Lower lobe of right lung (tissue), 2 donors: Measurements from ENCODE around the gene TMSB10. TPM values are rescaled to one million over a fixed set of nuclear protein-coding genes. Genes with fewer than 3 reads are reported as not detected.
A peak's percentile ranks its signal among the peaks of the same experiment; 100 is the strongest.

Source experiments
- ATAC-seq, 2 donors: fragments of 200-7000 bp; cut with Tn5 transposase; one replicate each; pipeline ENCODE4 v1.9.1; 2020 to 2022; ENCODE audit warnings: mild to moderate bottlenecking in 2 of 2, moderate library complexity in 2 of 2
- DNase-seq: peaks from one replicate; pipeline ENCODE4 v3.0.0-alpha.2; 2020
- H3K27ac ChIP-seq: fragments of 200-600 bp; one replicate; pipeline ENCODE4 v1.8.0; 2022
- H3K27me3 ChIP-seq: fragments of 200-600 bp; one replicate; pipeline ENCODE4 v1.8.0; 2022; ENCODE audit warnings: low read depth
- H3K36me3 ChIP-seq: fragments of 200-600 bp; one replicate; pipeline ENCODE4 v1.8.0; 2022; ENCODE audit warnings: mild to moderate bottlenecking
- H3K4me1 ChIP-seq: fragments of 200-600 bp; one replicate; pipeline ENCODE4 v1.8.0; 2022
- H3K4me3 ChIP-seq: fragments of 200-600 bp; one replicate; pipeline ENCODE4 v1.8.0; 2022; ENCODE audit warnings: mild to moderate bottlenecking
- H3K9me3 ChIP-seq: fragments of 200-600 bp; one replicate; pipeline ENCODE4 v1.8.0; 2022
- CTCF ChIP-seq: fragments of 200-600 bp; IDR thresholded peaks from one replicate; pipeline ENCODE4 v1.8.0; 2022; ENCODE audit warnings: antibody characterized with exemption, mild to moderate bottlenecking
- intact Hi-C: fragments of 100-400 bp; cut with DNase I; formaldehyde crosslinking; loops from one replicate; pipeline ENCODE4 v1.11.0; 2022
- total RNA-seq: library from RNA; stranded (reverse); fragmentation: NEBNext Ultra II Directional; extraction: Animal tissue kit (Norgen Biotek cat#: 25700); gene quantifications from one replicate; pipeline ENCODE4 v1.2.1, GENCODE V29; 2021
- donor health status: DM: no; HTN: yes; CAD: no; lungs with severe emphysema.

TMSB10 gene
- total RNA-seq, 1 donor from 2014 or later = 1,739 TPM

- ATAC-seq = peak; percentile 43 to 54
Measured at GRCh38 chr2:84906108-84906899, 848 bp downstream of the TMSB10 start.

GRCh38 chr2:84906900-84907714, 1.7 kb downstream of the TMSB10 start:
- no peak for TF ChIP-seq CTCF
- Histone ChIP-seq H3K9me3 (no peaks in the 10 kb centered on the region), H3K4me1 (peaks cover 30% of the 10 kb centered on the region), H3K27ac (peak overlapping the region; percentile 95), H3K4me3 (peak overlapping the region; percentile 73), H3K27me3 (no peaks in the 10 kb centered on the region), H3K36me3 (no peaks in the 10 kb centered on the region)
- ATAC-seq = peak; percentile 35 to 61
- intact Hi-C loops = no loop called here
- DNase-seq = peak; percentile 83

More at GRCh38 chr2:84906108-84906899, 848 bp downstream of the TMSB10 start:
- intact Hi-C loops = no loop called here
- TF ChIP-seq CTCF = no peak
- no peaks in the 10 kb centered on the region for H3K27me3 ChIP-seq
- peak; percentile 79 for DNase-seq
- no peaks in the 10 kb centered on the region for H3K9me3 ChIP-seq
- H3K4me3 ChIP-seq = peak overlapping the region; percentile 73
- H3K27ac ChIP-seq = peak overlapping the region; percentile 95
- H3K36me3 ChIP-seq = no peaks in the 10 kb centered on the region
- H3K4me1 ChIP-seq = peaks cover 30% of the 10 kb centered on the region

GRCh38 chr2:84908948-84909713, 3.7 kb downstream of the TMSB10 start:
- DNase-seq (no peak), ATAC-seq (no peak)
- intact Hi-C loops = no loop called here
- H3K27ac ChIP-seq = peak overlapping the region; percentile 95
- peaks cover 24% of the 10 kb centered on the region for H3K4me1 ChIP-seq
- no peak for TF ChIP-seq CTCF
- no peaks in the 10 kb centered on the region for H3K9me3 ChIP-seq
- no peaks in the 10 kb centered on the region for H3K36me3 ChIP-seq
- no peak overlapping the region for H3K4me3 ChIP-seq
- no peaks in the 10 kb centered on the region for H3K27me3 ChIP-seq

- no peak for ATAC-seq
- peaks cover 18% of the 10 kb centered on the region for H3K4me1 ChIP-seq
- H3K27me3 ChIP-seq = no peaks in the 10 kb centered on the region
- intact Hi-C loops = no loop called here
- H3K36me3 ChIP-seq = no peaks in the 10 kb centered on the region
- no peak for DNase-seq
- no peaks in the 10 kb centered on the region for H3K9me3 ChIP-seq
- no peak overlapping the region for H3K27ac ChIP-seq
- no peak for TF ChIP-seq CTCF
- no peak overlapping the region for H3K4me3 ChIP-seq
Measured at GRCh38 chr2:84911135-84911678, 5.8 kb downstream of the TMSB10 start.

- H3K4me1 ChIP-seq = peaks cover 7% of the 10 kb centered on the region
- no peak overlapping the region for H3K27ac ChIP-seq
- H3K36me3 ChIP-seq = no peaks in the 10 kb centered on the region
- H3K4me3 ChIP-seq = no peak overlapping the region
- ATAC-seq (no peak), DNase-seq (no peak)
- TF ChIP-seq CTCF = no peak
- H3K9me3 ChIP-seq = no peaks in the 10 kb centered on the region
- intact Hi-C loops = no loop called here
- H3K27me3 ChIP-seq = no peaks in the 10 kb centered on the region
Measured at GRCh38 chr2:84912984-84913383, 7.5 kb downstream of the TMSB10 start.
